HepG2 (cell line): Measurements from ENCODE around the gene CCM2. TPM values are rescaled to one million over a fixed set of nuclear protein-coding genes. Genes with fewer than 3 reads are reported as not detected.

Experiments used
- ATAC-seq: fragments of 200-7000 bp; cut with Tn5 transposase; 3 replicates; pipeline ENCODE4 v1.9.1; 2020; ENCODE audit warnings: mild to moderate bottlenecking, moderate library complexity
- BruUV-seq: library from RNA; stranded (reverse); fragments of 400-500 nt; replicated peaks from 2 replicates; lab custom pipeline; 2021; lab: Mats Ljungman, UMichigan
- CTCF ChIA-PET: fragments of 300-600 bp; formaldehyde crosslinking; extraction: SDS; loops from one replicate; lab custom pipeline; 2021; ENCODE audit warnings: low total read pairs, inconsistent platforms, low intra/inter-chr PET ratio; lab: Yijun Ruan, JAX
- POLR2A ChIA-PET: fragments of 350-600 bp; sonication (Branson Sonifier 250); formaldehyde crosslinking; loops from one replicate; lab custom pipeline; 2020; ENCODE audit warnings: antibody characterized with exemption, inconsistent platforms; lab: Yijun Ruan, JAX
- DNase-seq: peaks from one replicate; pipeline ENCODE4 v3.0.0-alpha.2; 2015; ENCODE audit warnings: low spot score
- FAIRE-seq: peaks from 3 replicates; lab custom pipeline; 2011; peaks lifted over from hg19 to GRCh38; lab: Jason Lieb, UNC
- H2AFZ ChIP-seq: one replicate; pipeline ENCODE4 v1.6.1; 2011; ENCODE audit warnings: low read length, inconsistent platforms
- H3K27ac ChIP-seq: fragments of 300-600 bp; 3 replicates; pipeline ENCODE4 v1.8.0; 2011; ENCODE audit warnings: mixed run types, mild to moderate bottlenecking, mixed read lengths, low read length, inconsistent platforms; ENCODE audit not compliant: insufficient read depth; ENCODE audit errors: extremely low read length
- H3K27me3 ChIP-seq, 2 experiments: fragments of 200-600 bp in 1 of 2; 2 replicates in 1 of 2; 3 replicates in 1 of 2; pipeline versions ENCODE4 v1.6.0 to v1.8.0; 2011; ENCODE audit warnings: low read length in 2 of 2, mild to moderate bottlenecking in 2 of 2, moderate library complexity in 2 of 2, inconsistent platforms in 1 of 2; ENCODE audit not compliant: insufficient read depth in 2 of 2, control insufficient read depth in 1 of 2
- H3K36me3 ChIP-seq, 2 experiments: fragments of 200-600 bp in 1 of 2; replicated peaks in 1 of 2; 2 replicates in 1 of 2; 3 replicates in 1 of 2; pipeline versions ENCODE4 v1.5.1 to v1.8.0; 2011; ENCODE audit warnings: low read length in 2 of 2, inconsistent platforms in 1 of 2; ENCODE audit not compliant: insufficient read depth in 2 of 2, control insufficient read depth in 1 of 2
- H3K4me1 ChIP-seq: 2 replicates; pipeline ENCODE4 v1.5.1; 2012; ENCODE audit warnings: low read length, inconsistent platforms; ENCODE audit not compliant: insufficient read depth
- H3K4me2 ChIP-seq: 2 replicates; pipeline ENCODE4 v1.6.0; 2011; ENCODE audit warnings: low read depth, low read length, inconsistent platforms
- H3K4me3 ChIP-seq, 3 experiments: fragments of 200-600 bp in 1 of 3; sonication (generic), shearing (Covaris generic) in 1 of 3; replicated peaks in 1 of 3; 2 replicates each; pipeline ENCODE4 v1.5.1; 2011 to 2016; ENCODE audit warnings: low read length in 3 of 3, inconsistent platforms in 2 of 3, low read depth in 2 of 3, mild to moderate bottlenecking in 2 of 3, control low read depth in 1 of 3, mixed read lengths in 1 of 3; ENCODE audit not compliant: insufficient read depth in 1 of 3
- H3K79me2 ChIP-seq: one replicate; pipeline ENCODE4 v1.6.1; 2011; ENCODE audit warnings: low read length, inconsistent platforms; ENCODE audit not compliant: insufficient read depth
- H3K9ac ChIP-seq: 2 replicates; pipeline ENCODE4 v1.6.0; 2011; ENCODE audit warnings: mild to moderate bottlenecking, low read depth, low read length, inconsistent platforms; ENCODE audit not compliant: insufficient read depth
- H3K9me3 ChIP-seq: 2 replicates; pipeline ENCODE4 v1.5.1; 2012; ENCODE audit warnings: mild to moderate bottlenecking, low read length
- H4K20me1 ChIP-seq: 2 replicates; pipeline ENCODE4 v1.6.0; 2011; ENCODE audit warnings: inconsistent platforms, mild to moderate bottlenecking, low read length, moderate library complexity; ENCODE audit not compliant: insufficient read depth
- ASH2L ChIP-seq: fragments of 300-600, 200-600 bp; sonication (generic); IDR thresholded peaks from 2 replicates; pipeline ENCODE4 v1.7.0; 2017; ENCODE audit warnings: low read depth, mild to moderate bottlenecking, moderate library complexity, mixed read lengths, low read length; ENCODE audit not compliant: insufficient read length
- BHLHE40 ChIP-seq: IDR thresholded peaks from 2 replicates; pipeline ENCODE4 v1.6.1; 2011; ENCODE audit warnings: low read length, improper control_type of control experiment
- KLF15 ChIP-seq: sonication (generic); formaldehyde crosslinking; IDR thresholded peaks from 2 replicates; pipeline ENCODE4 v1.8.1; 2023; ENCODE audit warnings: borderline replicate concordance, mild to moderate bottlenecking, inconsistent platforms, missing genetic modification reagents, mixed read lengths
- MEF2D ChIP-seq: sonication (generic); formaldehyde crosslinking; IDR thresholded peaks from 2 replicates; pipeline ENCODE4 v1.5.1; 2020; ENCODE audit warnings: mild to moderate bottlenecking, missing genetic modification reagents
- NFE2L2 ChIP-seq: fragments of 150-350 bp; IDR thresholded peaks from 2 replicates; pipeline ENCODE4 v1.6.1; 2014; ENCODE audit warnings: low read length
- RAD51 ChIP-seq: fragments of 450-650 bp; IDR thresholded peaks from 2 replicates; pipeline ENCODE4 v1.6.1; 2016; ENCODE audit warnings: borderline replicate concordance
- RXRA ChIP-seq: sonication (generic); formaldehyde crosslinking; IDR thresholded peaks from 2 replicates; pipeline ENCODE4 v1.5.1; 2020; ENCODE audit warnings: missing genetic modification reagents
- SAP130 ChIP-seq: IDR thresholded peaks from 2 replicates; pipeline ENCODE4 v1.6.1; 2016; ENCODE audit warnings: low read depth
- SIX1 ChIP-seq: sonication (generic); formaldehyde crosslinking; IDR thresholded peaks from 2 replicates; pipeline ENCODE4 v1.4.0; 2020; ENCODE audit warnings: missing genetic modification reagents, borderline replicate concordance
- ZNF136 ChIP-seq: sonication (generic); formaldehyde crosslinking; IDR thresholded peaks from 2 replicates; pipeline ENCODE4 v1.8.1; 2022; ENCODE audit warnings: low read depth, mild to moderate bottlenecking, moderate library complexity, missing genetic modification reagents
- WGBS: methylation state at CpG from one replicate; pipeline ENCODE4 v1.1.6; 2017; ENCODE audit warnings: low lambda C conversion rate; 5-methylcytosine and 5-hydroxymethylcytosine counted together
- in situ Hi-C: cut with HindIII; loops from 2 replicates; pipeline ENCODE4 v1.10.0; 2017; ENCODE audit warnings: low pct_unique_long_range_greater_than_20kb; ENCODE audit not compliant: extremely low pct_ligation_motif_present
- intact Hi-C: fragments of 100-400 bp; cut with micrococcal nuclease; formaldehyde crosslinking; loops from one replicate; pipeline ENCODE4 v1.10.0; 2022; ENCODE audit not compliant: unreplicated experiment
- polyA plus RNA-seq, 8 experiments: library from polyadenylated mRNA; depleted of rRNA in 3 of 8; stranded (reverse) in 7 of 8; unstranded in 1 of 8; fragments of >200 nt; fragmentation: Illumina TruSeq in 4 of 8; extraction: Trizol in 4 of 8; gene quantifications; 2 replicates each; pipeline versions ENCODE4 v1.2.1 to v1.2.3, GENCODE V29; 2011 to 2016; ENCODE audit warnings: low read depth in 4 of 8, missing spikeins in 1 of 8, mixed read lengths in 1 of 8; ENCODE audit not compliant: insufficient read depth in 1 of 8
- total RNA-seq, 5 experiments: library from RNA; depleted of rRNA; stranded (reverse); fragments of >200 nt; fragmentation: Illumina TruSeq; extraction: Trizol; gene quantifications; 2 replicates each; pipeline ENCODE4 v1.2.3, GENCODE V29; 2016; ENCODE audit warnings: low read depth in 1 of 5
- TF ChIP-seq, protein P1 (sequence below): sonication (generic); formaldehyde crosslinking; IDR thresholded peaks from 2 replicates; pipeline ENCODE4 v1.8.0; 2022; ENCODE audit warnings: mild to moderate bottlenecking, missing genetic modification reagents, borderline replicate concordance

CCM2 gene
- total and polyA plus RNA-seq, 2 of the 13 experiments (the other 11 are each of a cell fraction or from before 2014, with no cell fraction given): 13.7 to 15.8 TPM

DNA sequence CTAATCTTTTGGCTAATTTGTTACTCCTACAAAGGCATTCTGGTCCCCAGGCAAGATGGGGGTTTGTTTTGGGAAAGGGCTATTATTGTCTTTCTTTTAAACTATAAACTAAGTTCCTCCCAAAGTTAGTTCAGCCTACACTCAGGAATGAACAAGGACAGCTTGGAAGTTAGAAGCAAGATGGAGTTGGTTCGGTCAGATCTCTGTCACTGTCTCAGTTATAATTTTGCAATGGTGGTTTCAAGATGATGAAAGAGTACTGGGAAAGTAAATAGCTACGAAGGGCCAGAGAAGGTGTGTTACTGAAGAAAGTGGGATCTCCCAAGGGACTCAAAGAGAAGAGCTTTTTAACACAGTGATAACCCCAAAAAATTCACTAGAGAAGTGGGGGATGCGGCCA is 10.9 kb upstream of the CCM2 start:
- intact Hi-C loops: no loop called here
- ATAC-seq (no peak), DNase-seq (no peak)
- CTCF ChIA-PET: no interaction called here
- Histone ChIP-seq H3K79me2 (no peaks in the 10 kb centered on the region), H2AFZ (no peak overlapping the region), H3K27me3 (no peaks in the 10 kb centered on the region), H3K4me2 (no peak overlapping the region)
- WGBS: 51% methylated on average over 3 of the region's 3 CpGs
- no peak for TF ChIP-seq BHLHE40
- TF ChIP-seq, protein P1, sequence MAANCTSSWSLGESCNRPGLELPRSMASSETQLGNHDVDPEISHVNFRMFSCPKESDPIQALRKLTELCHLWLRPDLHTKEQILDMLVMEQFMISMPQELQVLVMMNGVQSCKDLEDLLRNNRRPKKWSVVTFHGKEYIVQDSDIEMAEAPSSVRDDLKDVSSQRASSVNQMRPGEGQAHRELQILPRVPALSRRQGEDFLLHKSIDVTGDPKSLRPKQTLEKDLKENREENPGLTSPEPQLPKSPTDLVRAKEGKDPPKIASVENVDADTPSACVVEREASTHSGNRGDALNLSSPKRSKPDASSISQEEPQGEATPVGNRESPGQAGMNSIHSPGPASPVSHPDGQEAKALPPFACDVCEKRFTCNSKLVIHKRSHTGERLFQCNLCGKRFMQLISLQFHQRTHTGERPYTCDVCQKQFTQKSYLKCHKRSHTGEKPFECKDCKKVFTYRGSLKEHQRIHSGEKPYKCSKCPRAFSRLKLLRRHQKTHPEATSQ (CRISPR knock-in tag): no peak
- TF ChIP-seq KLF15 (CRISPR knock-in tag): no peak
- no peak for TF ChIP-seq ZNF136 (CRISPR knock-in tag)
- TF ChIP-seq, all 625 proteins: peak for 0
- H3K9ac ChIP-seq: no peak overlapping the region
- no TSS peak for BruUV-seq
- no peak for FAIRE-seq
- peaks cover 22% of the 10 kb centered on the region for H3K4me1 ChIP-seq
- no peaks in the 10 kb centered on the region for H4K20me1 ChIP-seq
- POLR2A ChIA-PET: interaction anchor here (1.3 kb wide), 1 partner anchor 16 kb away, joined by 3 read pairs; no protein-coding TSS in a partner anchor
- in situ Hi-C loops: no loop called here
- no peak overlapping the region for H3K4me3 ChIP-seq
- H3K27ac ChIP-seq: no peak overlapping the region
- H3K9me3 ChIP-seq: no peaks in the 10 kb centered on the region
- no peaks in the 10 kb centered on the region for H3K36me3 ChIP-seq

DNA sequence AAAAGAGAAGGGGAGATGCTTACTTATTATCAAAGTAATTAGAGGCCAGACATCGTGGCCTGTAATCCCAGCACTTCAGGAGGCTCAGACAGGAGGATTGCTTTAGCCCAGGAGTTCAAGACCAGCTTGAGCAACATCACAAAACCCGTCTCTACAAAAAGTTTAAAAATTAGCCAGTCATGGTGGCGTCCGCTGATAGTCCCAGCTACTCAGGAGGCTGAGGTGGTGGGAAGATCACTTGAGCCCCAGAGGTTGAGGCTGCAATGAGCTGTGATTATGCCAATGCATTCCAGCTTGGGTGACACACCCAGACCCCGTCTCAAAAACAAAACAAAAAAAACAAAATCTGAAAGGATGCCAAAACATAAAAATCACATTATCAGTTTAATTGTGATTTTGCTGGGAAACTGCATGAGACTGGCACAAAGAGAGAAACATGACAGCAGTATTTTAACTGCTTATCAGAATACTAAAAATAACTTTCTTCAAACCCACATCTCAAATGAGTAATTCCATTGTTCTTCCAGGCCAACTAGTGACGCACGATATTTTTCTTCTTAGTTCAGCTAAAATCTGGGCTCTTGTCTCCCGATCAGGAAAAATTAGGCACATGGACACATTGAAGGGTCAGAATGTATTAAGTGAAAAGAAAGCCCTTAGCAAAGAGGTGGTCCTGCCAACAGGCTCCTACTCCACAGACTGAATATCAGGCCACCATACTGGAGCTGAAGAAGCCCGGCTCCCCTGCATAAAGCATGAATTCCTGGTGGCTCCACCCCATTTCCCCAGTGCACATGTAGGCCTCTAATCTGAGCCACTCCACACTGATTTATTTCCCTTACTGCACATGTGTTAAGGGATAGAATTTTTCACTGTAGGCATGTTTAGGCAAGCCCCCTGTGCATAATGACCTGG is 9.6 kb upstream of the CCM2 start:
- intact Hi-C loops: no loop called here

More for the DNA sequence above, 9.6 kb upstream of the CCM2 start:
- no peak for TF ChIP-seq ASH2L
- no peak for TF ChIP-seq RAD51
- TF ChIP-seq MEF2D (CRISPR knock-in tag): no peak
- TF ChIP-seq SIX1 (CRISPR knock-in tag): no peak
- no peak for TF ChIP-seq RXRA (CRISPR knock-in tag)
- TF ChIP-seq NFE2L2: peak; percentile 45
- TF ChIP-seq SAP130 (CRISPR knock-in tag): no peak
- 64% methylated on average over 9 of the region's 9 CpGs for WGBS
- Histone ChIP-seq H3K36me3 (no peaks in the 10 kb centered on the region), H3K9ac (no peak overlapping the region), H3K4me2 (no peak overlapping the region), H3K4me1 (peaks cover 22% of the 10 kb centered on the region), H2AFZ (no peak overlapping the region), H3K4me3 (no peak overlapping the region), H4K20me1 (no peaks in the 10 kb centered on the region), H3K27ac (no peak overlapping the region), H3K79me2 (no peaks in the 10 kb centered on the region), H3K27me3 (no peaks in the 10 kb centered on the region), H3K9me3 (no peaks in the 10 kb centered on the region)
- ChIA-PET POLR2A (no interaction called here), CTCF (no interaction called here)
- in situ Hi-C loops: no loop called here
- FAIRE-seq (no peak), DNase-seq (no peak), ATAC-seq (no peak)
- no TSS peak for BruUV-seq
